SK-N-SH (cell line): ENCODE data around the gene IQCE. TPM values are rescaled to one million over a fixed set of nuclear protein-coding genes. Genes with fewer than 3 reads are reported as not detected.
A peak's percentile ranks its signal among the peaks of the same experiment; 100 is the strongest.

Source experiments
- CTCF ChIA-PET: fragments of 300-600, 350-600 bp; formaldehyde crosslinking; extraction: SDS; loops from one replicate; lab custom pipeline; 2021; lab: Yijun Ruan, JAX
- POLR2A ChIA-PET: fragments of 350-600 bp; sonication (Branson Sonifier 250); formaldehyde crosslinking; extraction: SDS; loops from one replicate; lab custom pipeline; 2020; ENCODE audit warnings: antibody characterized with exemption, inconsistent platforms; lab: Yijun Ruan, JAX
- DNase-seq: peaks from one replicate; pipeline ENCODE4 v3.0.0; 2012
- H2AFZ ChIP-seq: fragments of 200-600 bp; sonication (generic); 2 replicates; pipeline ENCODE4 v1.8.1; 2016; ENCODE audit warnings: antibody characterized with exemption, mild to moderate bottlenecking, low read depth
- H3F3A ChIP-seq: fragments of 200-600 bp; sonication (generic); replicated peaks from 2 replicates; pipeline ENCODE3; 2016; ENCODE audit warnings: antibody characterized with exemption, mild to moderate bottlenecking; ENCODE audit not compliant: insufficient read depth
- H3K27ac ChIP-seq, 2 experiments: fragments of 200-500 bp in 1 of 2; fragments of 200-600 bp in 1 of 2; sonication (Bioruptor generic) in 1 of 2; sonication (generic), shearing (Covaris generic) in 1 of 2; 2 replicates each; pipeline versions ENCODE4 v1.5.1 to v1.6.1; 2014 to 2016; ENCODE audit warnings: low read depth in 2 of 2, inconsistent platforms in 1 of 2, low read length in 1 of 2, mild to moderate bottlenecking in 1 of 2, mixed read lengths in 1 of 2
- H3K27me3 ChIP-seq: fragments of 200-600 bp; sonication (generic), shearing (Covaris generic); 2 replicates; pipeline ENCODE4 v1.6.1; 2016; ENCODE audit warnings: mixed run types; ENCODE audit not compliant: insufficient read depth
- H3K36me3 ChIP-seq, 2 experiments: fragments of 200-500 bp in 1 of 2; fragments of 200-600 bp in 1 of 2; sonication (Bioruptor generic) in 1 of 2; sonication (generic) in 1 of 2; replicated peaks in 1 of 2; 2 replicates each; pipeline versions ENCODE3 to v1.5.1; 2014 to 2016; ENCODE audit warnings: low read length in 1 of 2, mild to moderate bottlenecking in 1 of 2; ENCODE audit not compliant: insufficient read depth in 2 of 2, control insufficient read depth in 1 of 2
- H3K4me1 ChIP-seq, 2 experiments: fragments of 200-500 bp in 1 of 2; fragments of 200-600 bp in 1 of 2; sonication (Bioruptor generic) in 1 of 2; sonication (generic), shearing (Covaris generic) in 1 of 2; 2 replicates each; pipeline versions ENCODE4 v1.5.1 to v1.6.1; 2014 to 2016; ENCODE audit warnings: low read depth in 1 of 2, low read length in 1 of 2, mixed run types in 1 of 2; ENCODE audit not compliant: insufficient read depth in 2 of 2, control insufficient read depth in 1 of 2
- H3K4me2 ChIP-seq: fragments of 200-600 bp; sonication (generic), shearing (Covaris generic); 2 replicates; pipeline ENCODE4 v1.6.1; 2017; ENCODE audit warnings: mixed run types
- H3K4me3 ChIP-seq, 2 experiments: fragments of 200-500 bp in 1 of 2; fragments of 200-600 bp in 1 of 2; sonication (Bioruptor generic) in 1 of 2; sonication (generic), shearing (Covaris generic) in 1 of 2; 2 replicates each; pipeline versions ENCODE4 v1.5.1 to v1.8.1; 2014 to 2016; ENCODE audit warnings: low read depth in 2 of 2, inconsistent platforms in 1 of 2, low read length in 1 of 2, mild to moderate bottlenecking in 1 of 2, mixed read lengths in 1 of 2, moderate library complexity in 1 of 2
- H3K79me2 ChIP-seq: fragments of 200-600 bp; sonication (generic); 2 replicates; pipeline ENCODE4 v1.8.1; 2017; ENCODE audit warnings: mild to moderate bottlenecking; ENCODE audit not compliant: insufficient read depth
- H3K9ac ChIP-seq: fragments of 200-600 bp; sonication (generic); 2 replicates; pipeline ENCODE4 v1.6.1; 2017; ENCODE audit warnings: mixed run types
- H3K9me2 ChIP-seq: fragments of 200-600 bp; sonication (generic); 2 replicates; pipeline ENCODE4 v1.6.1; 2017; ENCODE audit warnings: mixed run types
- H3K9me3 ChIP-seq: fragments of 200-600 bp; sonication (generic); 2 replicates; pipeline ENCODE4 v1.6.1; 2017; ENCODE audit warnings: mixed run types, mild to moderate bottlenecking, moderate library complexity
- H4K20me1 ChIP-seq: fragments of 200-600 bp; sonication (generic); 2 replicates; pipeline ENCODE4 v1.6.1; 2017; ENCODE audit warnings: mild to moderate bottlenecking, mixed run types; ENCODE audit not compliant: insufficient read depth
- CHD2 ChIP-seq: fragments of 150-350 bp; IDR thresholded peaks from 2 replicates; pipeline ENCODE4 v1.6.1; 2018; ENCODE audit warnings: low read length; ENCODE audit not compliant: partially characterized antibody
- CTCF ChIP-seq: fragments of 200-600 bp; sonication (generic); IDR thresholded peaks from 2 replicates; pipeline ENCODE4 v1.6.1; 2017; ENCODE audit warnings: antibody characterized with exemption, mild to moderate bottlenecking, moderate library complexity
- FOXJ3 ChIP-seq: sonication (generic); formaldehyde crosslinking; IDR thresholded peaks from 2 replicates; pipeline ENCODE4 v1.5.1; 2020; ENCODE audit warnings: mild to moderate bottlenecking, missing genetic modification reagents
- FOXM1 ChIP-seq: IDR thresholded peaks from 2 replicates; pipeline ENCODE4 v1.4.0; 2012; ENCODE audit warnings: low read depth, mild to moderate bottlenecking
- JUND ChIP-seq: IDR thresholded peaks from 2 replicates; pipeline ENCODE4 v1.4.0; 2012
- MAX ChIP-seq: IDR thresholded peaks from 2 replicates; pipeline ENCODE4 v1.4.0; 2012; ENCODE audit warnings: low read depth
- MEF2A ChIP-seq: IDR thresholded peaks from 2 replicates; pipeline ENCODE4 v1.4.0; 2012; ENCODE audit warnings: low read depth, borderline replicate concordance
- NFIC ChIP-seq: IDR thresholded peaks from 2 replicates; pipeline ENCODE4 v1.4.0; 2012; ENCODE audit warnings: borderline replicate concordance
- PBX3 ChIP-seq: IDR thresholded peaks from 2 replicates; pipeline ENCODE4; 2012
- RAD21 ChIP-seq: IDR thresholded peaks from 2 replicates; pipeline ENCODE4 v1.6.1; 2012; ENCODE audit warnings: mild to moderate bottlenecking, low read length
- REST ChIP-seq: IDR thresholded peaks from 2 replicates; pipeline ENCODE4 v1.6.1; 2012; ENCODE audit warnings: mild to moderate bottlenecking, low read depth, low read length, moderate library complexity
- SIN3A ChIP-seq: IDR thresholded peaks from 2 replicates; pipeline ENCODE4 v1.6.1; 2012; ENCODE audit warnings: low read depth, mild to moderate bottlenecking, low read length, moderate library complexity, borderline replicate concordance
- SMC3 ChIP-seq: IDR thresholded peaks from 2 replicates; pipeline ENCODE4 v1.6.1; 2012; ENCODE audit warnings: low read depth, low read length, improper control_type of control experiment
- TAF1 ChIP-seq: IDR thresholded peaks from 2 replicates; pipeline ENCODE4 v1.6.1; 2012; ENCODE audit warnings: low read depth, mild to moderate bottlenecking, low read length, moderate library complexity, borderline replicate concordance
- TCF12 ChIP-seq: IDR thresholded peaks from 2 replicates; pipeline ENCODE4 v1.4.0; 2012
- TEAD4 ChIP-seq: IDR thresholded peaks from 2 replicates; pipeline ENCODE4 v1.4.0; 2012; ENCODE audit warnings: mild to moderate bottlenecking, borderline replicate concordance; ENCODE audit not compliant: insufficient read depth
- USF1 ChIP-seq: IDR thresholded peaks from 2 replicates; pipeline ENCODE4 v1.4.0; 2012; ENCODE audit warnings: low read depth, borderline replicate concordance
- USF2 ChIP-seq: fragments of 150-350 bp; IDR thresholded peaks from 2 replicates; pipeline ENCODE4 v1.6.1; 2017; ENCODE audit warnings: antibody characterized with exemption, low read length, low read depth, borderline replicate concordance
- YY1 ChIP-seq: IDR thresholded peaks from 2 replicates; pipeline ENCODE4 v1.4.0; 2012; ENCODE audit warnings: low read depth, mild to moderate bottlenecking
- ZBTB33 ChIP-seq: IDR thresholded peaks from 2 replicates; pipeline ENCODE4 v1.4.0; 2012; ENCODE audit warnings: low read depth, borderline replicate concordance
- WGBS: methylation state at CpG from one replicate; pipeline ENCODE4 v1.1.6; 2017; ENCODE audit warnings: low lambda C conversion rate; 5-methylcytosine and 5-hydroxymethylcytosine counted together
- polyA plus RNA-seq, 3 experiments: library from polyadenylated mRNA; depleted of rRNA; stranded (reverse); fragments of >200 nt; gene quantifications; 2 replicates each; pipeline ENCODE4 v1.2.3, GENCODE V29; 2012

IQCE gene
- polyA plus RNA-seq, 1 of the 3 experiments (the other 2 are of a cell fraction): 14.4 TPM

GRCh38 chr7:2606539-2606936, 47.8 kb downstream of the IQCE start (continued):
- TF ChIP-seq RAD21: no peak

GRCh38 chr7:2607122-2607922, 48.5 kb downstream of the IQCE start:
- no peak overlapping the region for H3K27ac ChIP-seq
- H3K79me2 ChIP-seq: no peaks in the 10 kb centered on the region
- H3K27me3 ChIP-seq: no peaks in the 10 kb centered on the region
- H3K4me3 ChIP-seq: no peak overlapping the region
- H3K4me1 ChIP-seq: peaks cover 0 to 5% of the 10 kb centered on the region in 2 experiments; a peak in 1 of 4 replicates
- DNase-seq: peak; percentile 48
- ChIA-PET POLR2A (interaction anchor here (1.3 kb wide), 1 partner anchor 24 kb away, joined by 4 read pairs; the partner anchor contains the start of gene TTYH3), CTCF (interaction anchor here (1.0 to 2.1 kb wide), 3 partner anchors 7 to 38 kb away, joined by 3 to 9 read pairs (median 7); no protein-coding TSS in a partner anchor)
- no peak overlapping the region for H2AFZ ChIP-seq
- no peaks in the 10 kb centered on the region for H4K20me1 ChIP-seq
- 83% methylated on average over 26 of the region's 26 CpGs for WGBS
- H3K4me2 ChIP-seq: no peak overlapping the region
- peaks cover 3 to 5% of the 10 kb centered on the region in 2 experiments for H3K36me3 ChIP-seq
- no peaks in the 10 kb centered on the region for H3K9me2 ChIP-seq
- H3F3A ChIP-seq: no peaks in the 10 kb centered on the region
- no peak overlapping the region for H3K9ac ChIP-seq
- no peaks in the 10 kb centered on the region for H3K9me3 ChIP-seq
- no peak for TF ChIP-seq CTCF
- TF ChIP-seq ZBTB33: no peak
- no peak for TF ChIP-seq TAF1
- TF ChIP-seq YY1: no peak
- TF ChIP-seq NFIC: no peak
- no peak for TF ChIP-seq REST
- TF ChIP-seq TCF12: no peak
- no peak for TF ChIP-seq FOXM1
- TF ChIP-seq USF1: no peak
- no peak for TF ChIP-seq CHD2
- TF ChIP-seq TEAD4: no peak
- no peak for TF ChIP-seq FOXJ3
- TF ChIP-seq MAX: no peak
- TF ChIP-seq SIN3A: no peak
- TF ChIP-seq JUND: no peak
- no peak for TF ChIP-seq SMC3
- TF ChIP-seq PBX3: no peak
- TF ChIP-seq USF2: no peak
- TF ChIP-seq MEF2A: no peak
